GM23338 (cell line): ENCODE data around the gene ASL. TPM values are rescaled to one million over a fixed set of nuclear protein-coding genes. Genes with fewer than 3 reads are reported as not detected.
A peak's percentile ranks its signal among the peaks of the same experiment; 100 is the strongest.

ENCODE experiments used
- ATAC-seq: fragments of 200-7000 bp; cut with Tn5 transposase; 3 replicates; pipeline ENCODE4 v1.9.1; 2020
- DNase-seq: peaks from one replicate; pipeline ENCODE4 v3.0.0-alpha.2; 2015; ENCODE audit warnings: low spot score
- H2AFZ ChIP-seq: fragments of 200-600 bp; sonication (generic); 2 replicates; pipeline ENCODE4 v1.8.0; 2016; ENCODE audit warnings: antibody characterized with exemption, mild to moderate bottlenecking, moderate library complexity
- H3F3A ChIP-seq: fragments of 200-600 bp; sonication (generic); replicated peaks from 2 replicates; pipeline ENCODE4 v1.8.0; 2017; ENCODE audit warnings: antibody characterized with exemption, mixed run types, low read depth
- H3K27ac ChIP-seq: fragments of 200-600 bp; sonication (generic); 2 replicates; pipeline ENCODE4 v1.6.1; 2016; ENCODE audit warnings: low read depth
- H3K27me3 ChIP-seq: fragments of 200-600 bp; sonication (generic); 2 replicates; pipeline ENCODE4 v1.8.0; 2016; ENCODE audit warnings: mild to moderate bottlenecking, mixed run types, moderate library complexity; ENCODE audit not compliant: insufficient read depth
- H3K36me3 ChIP-seq: fragments of 200-600 bp; sonication (generic); 2 replicates; pipeline ENCODE4 v1.8.0; 2016; ENCODE audit warnings: mild to moderate bottlenecking; ENCODE audit not compliant: insufficient read depth
- H3K4me1 ChIP-seq: fragments of 200-600 bp; sonication (generic); 2 replicates; pipeline ENCODE4 v1.8.0; 2016; ENCODE audit warnings: mild to moderate bottlenecking, moderate library complexity; ENCODE audit not compliant: insufficient read depth
- H3K4me2 ChIP-seq: fragments of 200-600 bp; sonication (generic); 2 replicates; pipeline ENCODE4 v1.7.1; 2017; ENCODE audit warnings: mixed run types
- H3K4me3 ChIP-seq: fragments of 200-600 bp; sonication (generic); 2 replicates; pipeline ENCODE4 v1.6.1; 2016; ENCODE audit warnings: mixed run types
- H3K79me2 ChIP-seq: fragments of 200-600 bp; sonication (generic); replicated peaks from 2 replicates; pipeline ENCODE4 v1.8.0; 2017; ENCODE audit warnings: mild to moderate bottlenecking; ENCODE audit not compliant: insufficient read depth
- H3K9me2 ChIP-seq: fragments of 200-600 bp; sonication (generic); 2 replicates; pipeline ENCODE4 v1.8.0; 2017; ENCODE audit not compliant: insufficient read depth
- H4K20me1 ChIP-seq: fragments of 200-600 bp; sonication (generic); replicated peaks from 2 replicates; pipeline ENCODE4 v1.8.0; 2017; ENCODE audit warnings: mild to moderate bottlenecking; ENCODE audit not compliant: insufficient read depth
- H3K27ac Mint-ChIP-seq: 2 replicates; pipeline ENCODE4 v1.8.0; 2020; ENCODE audit warnings: inconsistent platforms, mild to moderate bottlenecking, moderate library complexity, mixed read lengths
- H3K27me3 Mint-ChIP-seq: 3 replicates; pipeline ENCODE4 v1.8.0; 2022; ENCODE audit warnings: low read depth, mild to moderate bottlenecking, moderate library complexity, mixed read lengths, inconsistent platforms; ENCODE audit not compliant: insufficient read depth, poor library complexity
- H3K36me3 Mint-ChIP-seq: 3 replicates; pipeline ENCODE4 v1.8.0; 2021; ENCODE audit warnings: low read depth, mild to moderate bottlenecking, inconsistent platforms, moderate library complexity, mixed read lengths
- H3K4me1 Mint-ChIP-seq: 3 replicates; pipeline ENCODE4 v1.8.0; 2020; ENCODE audit warnings: mild to moderate bottlenecking, inconsistent platforms, mixed read lengths
- H3K4me3 Mint-ChIP-seq: 3 replicates; pipeline ENCODE4 v1.8.0; 2021; ENCODE audit warnings: moderate library complexity, mild to moderate bottlenecking, inconsistent platforms, mixed read lengths
- H3K9me3 Mint-ChIP-seq: 3 replicates; pipeline ENCODE4 v1.8.0; 2020; ENCODE audit warnings: moderate library complexity, mild to moderate bottlenecking, inconsistent platforms, mixed read lengths
- EZH2 ChIP-seq: fragments of 200-600 bp; sonication (generic); IDR thresholded peaks from one replicate; pipeline ENCODE4 v1.8.0; 2017; ENCODE audit warnings: antibody characterized with exemption, mild to moderate bottlenecking, low read depth; ENCODE audit not compliant: unreplicated experiment
- JUNB ChIP-seq: IDR thresholded peaks from one replicate; pipeline ENCODE4 v1.6.1; 2016; ENCODE audit warnings: antibody characterized with exemption; ENCODE audit not compliant: unreplicated experiment
- NANOG ChIP-seq: IDR thresholded peaks from 2 replicates; pipeline ENCODE4 v1.6.1; 2016; ENCODE audit warnings: antibody characterized with exemption, borderline replicate concordance
- POLR2AphosphoS5 ChIP-seq: IDR thresholded peaks from 2 replicates; pipeline ENCODE4 v1.6.1; 2016; ENCODE audit warnings: antibody characterized with exemption, low read depth
- REST ChIP-seq: IDR thresholded peaks from one replicate; pipeline ENCODE4 v1.6.1; 2018; ENCODE audit warnings: antibody characterized with exemption; ENCODE audit not compliant: unreplicated experiment
- STAT1 ChIP-seq: IDR thresholded peaks from one replicate; pipeline ENCODE4 v1.6.1; 2016; ENCODE audit warnings: antibody characterized with exemption; ENCODE audit not compliant: unreplicated experiment
- ZNF114 ChIP-seq: fragments of 250-450 bp; sonication (Bioruptor Pico); IDR thresholded peaks from 2 replicates; pipeline ENCODE4 v1.5.0; 2020; ENCODE audit warnings: mild to moderate bottlenecking, moderate library complexity
- ZNF331 ChIP-seq: fragments of 250-450 bp; sonication (Bioruptor Pico); IDR thresholded peaks from 2 replicates; pipeline ENCODE4 v1.5.0; 2020; ENCODE audit warnings: low read depth, mild to moderate bottlenecking, moderate library complexity
- ZNF462 ChIP-seq: fragments of 250-450 bp; sonication (Bioruptor Pico); IDR thresholded peaks from 2 replicates; pipeline ENCODE4 v1.5.0; 2020; ENCODE audit warnings: mild to moderate bottlenecking, moderate library complexity
- polyA plus RNA-seq: library from polyadenylated mRNA; unstranded; fragments of >200 nt; fragmentation: Nextera tagmentation; extraction: Ambion mirVana; gene quantifications from 2 replicates; pipeline ENCODE4 v1.2.1, GENCODE V29; 2016
- total RNA-seq: library from RNA; depleted of rRNA; stranded (reverse); fragments of >200 nt; shearing (Covaris generic); gene quantifications from 2 replicates; pipeline ENCODE4 v1.2.3, GENCODE V29; 2014

Gene ASL
- total and polyA plus RNA-seq, 2 experiments from 2014 or later, result 14.9 to 36.9 TPM

- TF ChIP-seq REST (no peak), POLR2AphosphoS5 (no peak)
Measured at GRCh38 chr7:66118603-66119002, 43.0 kb downstream of the ASL start (continued).

- H3K4me2 ChIP-seq, result no peak overlapping the region
- H3K4me3 Mint-ChIP-seq, result no peak overlapping the region
- peaks cover 91% of the 10 kb centered on the region for H3K79me2 ChIP-seq
- DNase-seq (no peak), ATAC-seq (no peak)
- H3K9me3 Mint-ChIP-seq, result no peaks in the 10 kb centered on the region
- no peak overlapping the region for H3K4me3 ChIP-seq
- peaks cover 9% of the 10 kb centered on the region for H3K4me1 Mint-ChIP-seq
- no peaks in the 10 kb centered on the region for H3K9me2 ChIP-seq
- H3F3A ChIP-seq, result no peaks in the 10 kb centered on the region
- H4K20me1 ChIP-seq, result peaks cover 4% of the 10 kb centered on the region
- peaks cover 8% of the 10 kb centered on the region for H3K4me1 ChIP-seq
- peak overlapping the region; percentile 43 for H3K27ac Mint-ChIP-seq
- H3K36me3 ChIP-seq, result no peaks in the 10 kb centered on the region
- no peak overlapping the region for H2AFZ ChIP-seq
- H3K27ac ChIP-seq, result no peak overlapping the region
- H3K27me3 Mint-ChIP-seq, result no peaks in the 10 kb centered on the region
- H3K27me3 ChIP-seq, result no peaks in the 10 kb centered on the region
- peaks cover 7% of the 10 kb centered on the region; the same call in 1 of the 3 replicates for H3K36me3 Mint-ChIP-seq
- TF ChIP-seq EZH2 (no peak), NANOG (no peak), REST (no peak), STAT1 (no peak), JUNB (no peak), ZNF462 (CRISPR knock-in tag) (no peak), ZNF114 (no peak), ZNF331 (CRISPR knock-in tag) (no peak)
Measured at GRCh38 chr7:66119245-66119850, 43.7 kb downstream of the ASL start.
